ENCODE measurements around the gene PAK1. TPM values are rescaled to one million over a fixed set of nuclear protein-coding genes. Genes with fewer than 3 reads are reported as not detected.

PAK1 gene
- polyA plus RNA-seq, 3 donors: 128 to 195 (median 134) TPM

GRCh38 chr11:77310721-77311120 lies 163.2 kb downstream of the PAK1 start:
- no peak overlapping the region for H3K4me2 ChIP-seq (replicated peaks; ENCODE audit: extremely low read depth, low read length, poor library complexity, severe bottlenecking)
- no peak overlapping the region for H3K4me3 ChIP-seq (replicated peaks in 1 of 3; ENCODE audit: low read depth in 2 of 3, low read length in 3 of 3)
- no peak for DNase-seq
- Mint-ChIP-seq H3K9me3 (no peaks in the 10 kb centered on the region), H3K4me1 (no peaks in the 10 kb centered on the region), H3K4me3 (no peak overlapping the region), H3K27me3 (ENCODE audit: low read depth in 3 of 3) (peaks cover 0 to 4% (median 3%) of the 10 kb centered on the region in 3 donors), H3K36me3 (no peaks in the 10 kb centered on the region), H3K27ac (no peak overlapping the region)
- no peaks in the 10 kb centered on the region for H3K79me2 ChIP-seq (ENCODE audit: insufficient read depth, low read length)
- H4K20me1 ChIP-seq (ENCODE audit: insufficient read depth, low read length): no peaks in the 10 kb centered on the region
- no peak overlapping the region for H3K27ac ChIP-seq (ENCODE audit: low read depth in 1 of 2, low read length in 2 of 2)
- no peaks in the 10 kb centered on the region for H3K4me1 ChIP-seq (ENCODE audit: control insufficient read depth in 1 of 2, insufficient read depth in 2 of 2, low read length in 2 of 2)
- no peaks in the 10 kb centered on the region for H3K36me3 ChIP-seq (replicated peaks in 1 of 2; ENCODE audit: control insufficient read depth in 1 of 2, insufficient read depth in 2 of 2, low read length in 2 of 2)
- H3K9ac ChIP-seq (ENCODE audit: insufficient read depth, low read length, poor library complexity, severe bottlenecking): no peak overlapping the region
- H2AFZ ChIP-seq (ENCODE audit: insufficient read depth, low read depth, low read length, poor library complexity, severe bottlenecking): no peak overlapping the region
- WGBS (ENCODE audit: insufficient coverage): 96% methylated on average over 4 of the region's 5 CpGs
- intact Hi-C loops (cut with micrococcal nuclease): no loop called here
- no peak for TF ChIP-seq CTCF (IDR thresholded peaks at IDR 0.05)
- no peaks in the 10 kb centered on the region for H3K9me3 ChIP-seq (replicated peaks in 1 of 2; ENCODE audit: control insufficient read depth in 1 of 2, insufficient read depth in 1 of 2, low read length in 2 of 2)
- H3K27me3 ChIP-seq (ENCODE audit: control insufficient read depth in 2 of 2, insufficient read depth in 2 of 2, low read length in 2 of 2): no peaks in the 10 kb centered on the region

- intact Hi-C loops (cut with micrococcal nuclease): no loop called here
- H3K27ac ChIP-seq (ENCODE audit: low read depth in 1 of 2, low read length in 2 of 2): no peak overlapping the region
- H3K27me3 Mint-ChIP-seq (ENCODE audit: low read depth in 3 of 3): peaks cover 0 to 4% (median 3%) of the 10 kb centered on the region in 3 donors
- H2AFZ ChIP-seq (ENCODE audit: insufficient read depth, low read depth, low read length, poor library complexity, severe bottlenecking): no peak overlapping the region
- H4K20me1 ChIP-seq (ENCODE audit: insufficient read depth, low read length): no peaks in the 10 kb centered on the region
- H3K27ac Mint-ChIP-seq: no peak overlapping the region
- H3K36me3 ChIP-seq (replicated peaks in 1 of 2; ENCODE audit: control insufficient read depth in 1 of 2, insufficient read depth in 2 of 2, low read length in 2 of 2): no peaks in the 10 kb centered on the region
- no peak overlapping the region for H3K4me3 Mint-ChIP-seq
- DNase-seq: no peak
- H3K4me2 ChIP-seq (replicated peaks; ENCODE audit: extremely low read depth, low read length, poor library complexity, severe bottlenecking): no peak overlapping the region
- WGBS (ENCODE audit: insufficient coverage): 91% methylated on average over 4 of the region's 5 CpGs
- H3K9me3 ChIP-seq (replicated peaks in 1 of 2; ENCODE audit: control insufficient read depth in 1 of 2, insufficient read depth in 1 of 2, low read length in 2 of 2): no peaks in the 10 kb centered on the region
- TF ChIP-seq CTCF (IDR thresholded peaks at IDR 0.05): no peak
- H3K79me2 ChIP-seq (ENCODE audit: insufficient read depth, low read length): no peaks in the 10 kb centered on the region
- H3K4me3 ChIP-seq (replicated peaks in 1 of 3; ENCODE audit: low read depth in 2 of 3, low read length in 3 of 3): no peak overlapping the region
- H3K27me3 ChIP-seq (ENCODE audit: control insufficient read depth in 2 of 2, insufficient read depth in 2 of 2, low read length in 2 of 2): no peaks in the 10 kb centered on the region
- H3K4me1 ChIP-seq (ENCODE audit: control insufficient read depth in 1 of 2, insufficient read depth in 2 of 2, low read length in 2 of 2): no peaks in the 10 kb centered on the region
- no peaks in the 10 kb centered on the region for H3K4me1 Mint-ChIP-seq
- no peaks in the 10 kb centered on the region for H3K36me3 Mint-ChIP-seq
- H3K9ac ChIP-seq (ENCODE audit: insufficient read depth, low read length, poor library complexity, severe bottlenecking): no peak overlapping the region
- H3K9me3 Mint-ChIP-seq: no peaks in the 10 kb centered on the region
These were observed 164.4 kb downstream of the PAK1 start for GRCh38 chr11:77309401-77310085.
